Activated naive CD4-positive, alpha-beta T cell (primary cell): Measurements from ENCODE around the gene CALB2.

Experiments
- DNase-seq, 4 experiments: peaks; one replicate each; lab custom pipeline; 2025; lab: John Stamatoyannopoulos, UW

The CALB2 gene

DNA sequence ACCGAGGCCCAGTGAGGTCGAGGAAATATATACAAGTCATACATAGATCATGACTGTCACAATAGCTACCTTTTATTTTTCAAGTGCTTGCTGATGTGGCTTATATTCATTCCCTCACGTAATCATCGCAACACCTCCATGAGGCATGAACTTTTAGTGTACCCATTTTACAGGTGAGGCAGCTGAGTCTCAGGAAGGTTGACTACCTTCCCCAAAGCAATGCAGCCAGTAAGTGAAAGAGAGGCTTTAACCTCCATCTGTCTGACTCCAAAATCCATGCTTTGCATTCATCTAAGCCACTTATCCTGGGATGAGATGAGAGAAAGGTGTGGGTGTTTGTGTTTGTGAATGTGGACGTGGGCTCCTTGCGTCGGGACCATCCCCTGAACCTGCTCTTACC is 30.8 kb downstream of the CALB2 start:
- DNase-seq = no peak

DNA sequence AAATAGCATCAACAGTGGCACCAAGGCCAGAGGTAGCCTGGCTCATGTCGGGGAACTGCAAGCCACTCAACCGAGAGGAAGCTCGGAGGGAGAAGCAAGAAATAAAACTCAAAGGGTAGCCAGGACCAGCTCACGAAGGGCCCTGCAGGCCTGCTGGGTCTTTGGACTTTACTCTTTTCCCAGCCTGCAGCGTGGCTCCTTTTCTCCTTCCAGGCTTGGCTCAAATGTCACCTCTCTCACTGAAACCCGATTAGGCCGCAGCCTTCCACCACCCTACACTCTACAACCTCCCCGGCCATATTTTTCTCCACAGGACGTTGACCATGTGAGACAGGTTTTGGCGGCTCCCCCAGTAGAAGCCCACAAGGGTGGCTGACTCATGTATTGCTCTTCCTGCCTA is 38.1 kb downstream of the CALB2 start:
- no peak for DNase-seq

DNA sequence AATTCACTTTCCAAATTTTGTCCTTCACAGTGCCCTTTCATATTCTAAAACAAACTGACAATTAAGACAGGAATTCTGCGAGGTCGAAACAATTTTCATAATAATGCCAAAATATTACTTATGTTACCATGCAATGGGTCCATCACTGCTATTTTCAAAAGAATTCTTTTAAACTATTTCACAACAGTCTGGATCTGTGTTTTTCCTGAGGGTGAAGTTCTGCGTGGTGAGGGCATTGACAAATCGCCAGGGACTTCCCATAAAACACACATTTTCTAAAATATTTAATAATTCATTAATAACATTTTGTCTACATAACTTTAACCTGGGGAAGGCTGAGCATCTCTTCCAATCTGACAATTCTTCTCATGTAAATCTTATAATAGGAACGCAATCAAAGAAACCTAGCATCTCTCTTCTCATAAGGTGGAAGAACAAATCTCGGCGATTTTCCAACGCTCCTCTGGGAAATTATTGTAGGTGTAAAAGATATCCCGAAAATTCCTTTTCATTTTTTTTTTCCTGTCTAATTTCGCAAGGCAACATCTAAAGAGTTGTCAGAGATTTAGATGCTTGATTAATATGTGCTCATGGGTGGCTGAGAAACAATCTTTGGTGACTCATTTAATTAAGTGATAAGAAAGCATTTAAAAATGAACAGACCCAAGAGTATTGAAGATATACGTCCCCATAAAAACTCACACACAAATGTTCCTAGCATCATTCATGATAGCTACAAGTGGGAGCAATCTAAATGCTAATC is 41.5 kb downstream of the CALB2 start:
- no peak for DNase-seq

DNA sequence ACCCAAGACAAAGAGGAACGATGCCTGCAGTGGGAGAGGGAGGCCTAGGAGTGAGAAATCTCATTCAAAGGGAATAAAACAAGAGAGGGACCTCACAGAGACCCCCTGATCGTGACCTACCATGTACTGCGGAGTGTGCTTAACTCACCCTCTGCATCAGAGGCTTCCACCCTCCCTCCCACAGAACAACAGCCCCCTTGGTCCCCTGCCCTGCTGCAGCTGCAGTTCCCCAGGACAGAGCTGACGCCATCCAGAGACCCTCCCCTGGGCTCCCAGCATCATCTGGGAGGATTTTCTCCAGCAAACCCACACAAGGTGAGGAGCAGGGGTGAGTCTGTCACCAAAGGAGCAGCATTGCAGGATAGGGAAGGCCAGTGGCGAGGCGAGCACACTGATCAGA is 43.5 kb downstream of the CALB2 start:
- no peak for DNase-seq

GRCh38 chr16:71402674-71403073 is 44.2 kb downstream of the CALB2 start:
- no peak for DNase-seq

DNA sequence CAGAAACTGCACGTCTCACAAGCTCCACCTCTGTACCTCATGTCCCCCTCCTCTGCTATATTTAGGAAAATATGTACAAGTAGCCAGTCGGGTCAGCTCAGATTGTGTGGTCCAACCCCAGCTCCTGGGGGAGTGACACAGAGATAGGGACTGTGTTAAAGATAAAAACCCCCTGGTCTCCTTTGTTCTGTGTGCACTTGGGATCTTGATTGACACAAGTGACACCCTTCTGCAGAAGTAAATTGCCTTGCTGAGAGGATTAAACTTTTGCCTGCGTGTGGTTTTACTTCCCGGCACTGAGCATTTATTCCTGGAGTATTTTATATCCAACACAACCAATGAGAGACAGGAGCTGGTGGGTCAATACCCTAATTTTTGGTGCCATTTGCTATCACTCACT is 45.8 kb downstream of the CALB2 start:
- DNase-seq = no peak

DNA sequence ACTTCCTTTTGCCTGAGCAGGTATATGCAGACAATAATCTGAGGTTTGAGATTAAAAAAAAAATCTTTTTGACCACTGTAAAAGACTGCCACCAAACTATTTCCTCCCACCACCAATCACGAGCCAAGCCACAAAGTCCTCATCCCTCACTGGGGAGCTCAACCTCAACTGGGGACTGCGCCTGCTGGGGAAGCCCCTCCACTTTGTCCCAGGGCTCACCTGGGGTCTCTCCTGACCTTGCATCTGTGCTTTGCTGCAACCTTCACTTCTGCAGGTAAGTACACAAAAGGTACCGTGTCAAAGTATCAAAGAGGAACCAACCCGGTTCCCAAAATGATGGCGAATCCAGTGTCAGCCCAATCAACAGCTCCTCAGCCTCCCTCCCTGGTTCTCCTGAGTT is 47.8 kb downstream of the CALB2 start:
- no peak for DNase-seq

GRCh38 chr16:71406724-71407123 is 48.2 kb downstream of the CALB2 start:
- DNase-seq = no peak

DNA sequence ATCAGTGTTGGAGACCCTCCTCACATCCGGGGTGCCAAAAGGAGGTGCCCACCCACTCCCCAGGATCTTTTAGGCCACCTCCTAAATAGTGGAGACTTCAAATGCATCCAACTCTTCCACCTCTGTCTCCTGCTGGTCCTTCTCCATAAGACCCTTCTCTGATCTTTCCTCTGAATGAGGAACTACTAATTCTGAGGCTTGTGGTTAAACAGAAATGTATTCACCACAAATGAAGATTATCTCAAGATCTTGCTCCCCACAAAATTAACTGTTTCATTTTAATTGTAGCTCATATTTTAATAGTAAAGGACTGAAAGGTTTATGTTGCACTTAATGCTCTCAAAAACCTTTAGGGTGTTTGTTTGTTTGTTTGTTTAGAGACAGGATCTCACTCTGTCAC is 49.2 kb downstream of the CALB2 start:
- DNase-seq = no peak

DNA sequence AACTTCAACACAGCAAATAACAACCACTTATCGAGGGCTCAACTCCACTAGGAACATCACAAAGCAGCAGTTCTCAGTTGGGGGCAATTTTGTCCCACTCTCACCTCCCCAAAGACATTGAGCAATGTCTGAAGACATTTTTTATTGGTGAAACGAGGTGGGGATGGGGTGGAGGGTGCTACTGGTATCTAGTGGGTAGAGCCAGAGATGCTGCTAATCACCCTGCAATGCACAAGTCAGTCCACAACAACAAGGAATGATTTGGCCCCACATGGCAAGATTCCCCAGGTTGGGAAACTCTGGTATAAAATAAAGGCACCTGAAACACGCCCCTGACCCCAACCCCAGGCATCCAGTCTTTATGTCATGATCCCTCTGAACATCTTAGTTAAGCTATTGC is 50.0 kb downstream of the CALB2 start:
- DNase-seq = no peak

- no peak for DNase-seq
Measured at GRCh38 chr16:71409011-71409775, 50.7 kb downstream of the CALB2 start.

DNA sequence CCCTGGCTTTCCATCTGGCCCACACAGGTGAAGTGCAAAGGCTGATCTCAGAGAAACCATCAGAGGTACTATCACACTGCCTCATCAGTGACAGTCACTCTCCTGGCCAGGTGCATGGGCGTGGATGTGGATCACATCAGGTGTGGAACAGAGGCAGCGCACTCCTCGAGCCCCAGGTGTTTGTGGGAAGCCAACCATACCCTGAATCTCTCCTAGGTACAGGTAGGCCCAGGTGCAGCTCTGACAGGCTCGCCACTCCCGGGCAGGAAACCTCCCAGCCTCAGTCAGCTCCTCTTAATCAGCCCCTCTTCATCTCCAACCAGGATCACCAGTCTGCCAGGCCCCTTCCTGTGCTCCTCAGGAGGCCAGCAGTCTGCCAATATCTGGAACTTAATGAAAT is 51.6 kb downstream of the CALB2 start:
- DNase-seq = no peak

DNA sequence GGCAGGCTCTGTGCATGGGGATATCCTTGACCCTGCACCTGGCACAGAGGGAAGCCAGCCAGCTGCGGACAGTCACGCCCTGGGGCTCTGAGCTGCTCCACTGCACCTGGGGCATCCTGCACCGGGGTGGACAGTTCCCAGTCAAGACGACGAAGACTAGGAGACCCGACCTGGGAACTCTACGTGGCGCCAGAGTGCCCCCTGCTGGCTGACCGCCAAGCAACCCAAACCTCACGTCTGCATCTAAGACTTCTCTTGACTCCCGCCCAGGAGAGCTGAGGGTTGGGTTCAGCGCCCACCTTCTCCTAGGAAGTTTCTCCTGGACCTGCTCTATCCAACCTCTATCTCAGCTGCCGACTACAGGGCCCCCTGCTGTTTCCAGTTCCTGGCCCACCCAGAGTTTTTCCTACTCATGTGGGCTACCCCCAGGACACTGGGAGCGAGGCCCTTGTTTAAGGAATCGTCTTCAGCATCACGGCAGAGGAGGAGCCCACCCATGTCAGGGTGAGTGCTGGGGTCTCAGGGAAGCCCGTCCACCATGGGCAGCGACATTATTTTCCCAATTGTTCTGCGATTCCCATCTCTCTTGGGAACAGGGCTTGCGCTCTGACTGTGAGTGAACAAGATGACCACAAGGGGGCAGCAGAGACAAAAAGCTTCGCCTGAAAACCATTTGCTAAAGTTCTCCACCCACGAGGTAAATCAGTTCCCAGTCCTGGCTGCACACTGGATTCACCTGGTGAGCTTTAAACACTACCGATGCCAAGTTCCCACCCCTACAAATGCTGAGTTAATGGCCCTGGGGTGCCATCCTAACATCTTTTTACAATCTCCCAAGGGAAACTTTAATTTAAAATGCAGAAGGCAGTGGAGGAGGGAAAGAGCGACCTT is 54.0 kb downstream of the CALB2 start:
- DNase-seq = peak; percentile 7 to 40 (median 24)

DNA sequence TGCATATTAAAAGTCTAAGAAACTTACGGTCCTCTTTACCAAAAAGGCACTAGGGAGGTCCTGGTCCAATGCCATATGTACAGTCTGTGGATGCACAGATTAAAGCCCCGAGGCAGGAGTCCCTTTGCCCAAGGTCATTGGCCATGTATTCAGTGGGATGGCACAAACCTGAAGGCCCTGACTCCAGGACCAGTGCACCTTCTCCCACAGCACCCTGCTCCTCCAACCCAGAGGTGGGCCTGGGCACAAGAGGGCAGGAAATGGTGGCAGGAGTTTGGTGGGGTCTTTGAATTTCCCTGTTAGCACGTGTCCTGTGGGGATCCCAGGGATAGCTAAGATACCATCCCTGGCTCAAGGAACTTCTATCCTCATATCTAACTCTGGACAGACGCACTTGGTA is 54.8 kb downstream of the CALB2 start:
- no peak for DNase-seq

DNA sequence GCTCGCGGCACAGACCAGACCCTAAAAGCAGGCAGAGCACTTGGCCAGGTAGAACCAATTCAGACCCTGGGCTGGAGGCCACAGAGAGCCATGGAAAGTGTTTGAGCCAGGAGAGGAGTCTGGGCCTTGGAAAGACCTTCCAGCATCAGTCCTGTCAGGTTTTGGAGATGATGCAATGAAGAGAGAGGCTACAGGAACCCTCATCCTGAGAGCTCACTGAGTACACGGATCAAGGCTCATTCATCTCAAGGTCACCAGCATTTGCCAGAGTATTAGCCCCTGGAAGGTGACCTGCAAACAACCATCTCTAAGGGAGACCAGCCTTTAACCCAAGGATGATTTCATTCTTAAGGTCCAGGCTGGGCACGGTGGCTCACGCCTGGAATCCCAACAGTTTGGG is 55.5 kb downstream of the CALB2 start:
- no peak for DNase-seq

DNA sequence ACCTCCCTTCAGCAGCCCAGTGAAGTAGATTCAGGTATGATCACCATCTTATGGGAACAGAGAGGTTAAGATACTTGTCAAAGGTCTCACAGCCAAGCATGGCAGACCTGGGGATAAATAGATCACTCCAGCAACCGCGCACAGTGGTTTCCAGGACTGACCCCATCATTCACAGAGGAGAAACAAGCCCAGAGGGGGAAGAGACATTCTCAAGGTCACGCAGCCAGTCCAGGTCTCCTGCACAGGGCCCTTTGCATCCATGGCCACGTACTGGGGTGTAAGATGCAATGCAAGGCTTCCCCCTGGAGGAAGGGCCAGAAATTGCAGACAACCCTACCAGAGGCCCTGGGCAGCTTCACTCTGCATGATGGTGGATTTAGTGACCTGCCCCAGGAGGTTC is 63.4 kb downstream of the CALB2 start:
- DNase-seq = no peak

- no peak for DNase-seq
Measured at GRCh38 chr16:71423016-71423415, 64.5 kb downstream of the CALB2 start.

GRCh38 chr16:71423865-71424264 is 65.3 kb downstream of the CALB2 start:
- no peak for DNase-seq

DNA sequence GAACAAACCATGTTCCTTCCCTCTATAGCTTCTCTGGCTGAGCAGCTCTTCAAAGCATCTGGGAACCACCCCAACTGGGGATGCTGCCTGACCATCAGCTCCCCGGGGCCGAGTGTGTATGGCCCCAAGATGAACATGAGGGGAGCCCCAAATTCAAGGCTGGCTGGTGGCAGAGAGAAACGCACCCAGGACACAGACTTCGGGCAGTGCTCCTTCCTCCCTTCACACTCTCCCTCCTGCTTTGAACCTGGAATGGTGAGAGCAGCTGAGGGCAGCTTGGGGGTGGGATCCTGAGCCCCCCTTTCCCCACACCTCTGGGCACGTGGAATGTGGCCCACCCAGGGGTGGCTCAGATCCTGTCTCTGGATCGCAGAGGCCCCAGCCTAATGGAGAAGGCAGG is 66.1 kb downstream of the CALB2 start:
- DNase-seq = no peak

DNA sequence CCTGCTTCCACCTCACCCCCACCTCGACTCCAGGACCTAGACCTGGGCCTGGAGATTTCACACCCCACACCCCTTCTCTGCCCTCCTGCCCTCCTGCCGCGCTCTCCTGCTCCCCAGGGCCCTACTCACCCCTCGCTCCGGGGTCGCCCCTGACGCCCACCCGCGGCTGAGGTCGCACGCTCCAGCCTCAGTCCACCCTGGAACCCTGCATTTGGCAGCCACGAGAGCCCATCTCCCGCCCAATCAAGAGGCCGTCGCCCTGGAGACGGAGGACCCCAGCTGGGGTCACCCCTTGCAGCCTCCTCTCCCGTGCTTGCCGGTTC is 67.2 kb downstream of the CALB2 start:
- DNase-seq = no peak

DNA sequence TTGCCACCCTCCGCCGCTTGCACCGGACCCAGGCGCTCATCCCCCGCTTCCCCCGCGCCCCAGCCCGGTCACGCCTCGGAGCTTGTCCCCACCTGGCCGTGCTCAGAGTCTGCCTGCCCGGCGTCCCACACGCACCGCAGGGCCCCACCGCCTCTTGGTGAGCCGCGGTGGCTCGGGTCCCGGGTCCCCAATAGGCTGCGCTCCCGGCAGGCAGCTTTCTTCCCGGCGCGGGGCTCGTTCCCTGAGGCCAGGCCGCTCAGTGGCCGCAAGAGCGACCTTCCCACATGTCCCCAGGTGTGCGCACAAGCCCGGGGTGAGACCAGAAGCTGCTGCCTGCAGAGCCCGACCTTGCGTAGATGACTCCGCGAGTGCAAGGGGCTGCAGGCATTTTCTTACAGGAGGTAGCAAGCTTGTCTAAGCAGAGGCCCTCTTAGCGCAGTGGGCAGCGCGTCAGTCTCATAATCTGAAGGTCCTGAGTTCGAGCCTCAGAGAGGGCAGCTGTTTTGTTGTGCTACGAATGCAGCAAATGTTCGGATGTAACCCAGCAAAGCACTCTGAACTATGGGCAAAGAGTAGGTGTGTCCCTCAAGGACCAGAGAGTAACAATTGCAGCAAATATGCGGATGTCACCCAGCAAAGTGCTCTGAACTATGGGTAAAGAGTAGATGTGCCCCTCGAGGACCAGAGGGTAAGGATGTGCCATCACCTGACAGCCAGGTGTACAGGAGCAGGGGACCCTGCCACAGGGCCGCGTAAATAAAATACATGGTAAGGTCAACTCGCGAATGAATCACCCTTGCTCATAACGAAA is 67.8 kb downstream of the CALB2 start:
- DNase-seq = peak in 2 of 4 experiments; percentile 5 to 28
